Measurements from ENCODE around the gene GLRB. TPM values are rescaled to one million over a fixed set of nuclear protein-coding genes. Genes with fewer than 3 reads are reported as not detected.

Gene GLRB
- total and polyA plus RNA-seq, 2 donors (not counting 1 experiment from before 2014, with no cell fraction given) = not detected

DNA sequence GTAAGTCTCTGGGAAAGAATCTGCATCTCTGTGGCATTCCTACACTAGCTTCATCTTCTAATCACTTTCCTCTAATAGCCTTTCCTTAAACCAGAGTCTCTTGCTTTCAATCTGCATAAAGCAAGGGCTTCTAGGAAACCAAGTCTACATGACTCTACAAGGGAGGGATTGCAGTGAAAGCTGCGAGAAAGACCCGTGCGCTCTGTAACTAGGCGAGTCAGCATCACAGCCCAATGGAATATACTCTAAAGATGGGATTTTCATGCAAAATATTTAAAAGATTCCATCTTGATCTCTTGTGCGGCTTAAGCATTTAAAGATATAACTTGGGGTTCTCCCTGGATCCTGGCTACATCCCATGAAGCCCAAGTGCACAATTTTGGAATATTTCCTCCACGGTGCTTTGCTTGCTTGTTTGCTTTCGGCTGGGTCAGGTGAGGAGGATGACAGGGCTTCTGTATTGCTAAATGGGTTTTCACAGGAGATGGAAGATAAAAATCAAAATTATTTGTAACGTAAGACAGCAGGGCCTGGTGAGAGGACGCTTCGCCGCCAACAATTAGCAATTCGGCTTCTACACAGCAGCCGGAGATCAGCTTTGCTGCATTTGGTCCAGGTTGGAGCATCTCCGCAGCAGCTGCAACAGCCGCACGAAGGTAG is 143.9 kb downstream of the GLRB start:
- peaks cover 2% of the 10 kb centered on the region for H3K9me3 Mint-ChIP-seq (ENCODE audit: insufficient read depth)
- Histone ChIP-seq H3K79me2 (ENCODE audit: control insufficient read depth, insufficient read depth, low read length) (no peaks in the 10 kb centered on the region), H3K27me3 (replicated peaks in 1 of 4; ENCODE audit: control extremely low read depth in 1 of 4, control insufficient read depth in 3 of 4, insufficient read depth in 4 of 4, low read length in 3 of 4) (peaks cover 0 to 17% (median 3%) of the 10 kb centered on the region in 4 experiments), H3K4me2 (replicated peaks; ENCODE audit: low read depth, low read length, poor library complexity, severe bottlenecking) (no peak overlapping the region), H3K9me3 (ENCODE audit: control extremely low read depth in 1 of 3, control insufficient read depth in 2 of 3, insufficient read depth in 1 of 3, low read length in 2 of 3) (peaks cover 0 to 22% (median 0%) of the 10 kb centered on the region in 3 donors), H3K4me1 (ENCODE audit: control insufficient read depth in 2 of 2, insufficient read depth in 2 of 2, low read length in 2 of 2) (no peaks in the 10 kb centered on the region), H3K36me3 (replicated peaks in 1 of 2; ENCODE audit: control extremely low read depth in 1 of 2, control insufficient read depth in 1 of 2, extremely low read depth in 1 of 2, insufficient read depth in 2 of 2, low read length in 1 of 2) (no peaks in the 10 kb centered on the region), H3K9ac (ENCODE audit: low read length) (no peak overlapping the region), H3K27ac (ENCODE audit: low read length in 2 of 2) (no peak overlapping the region), H4K20me1 (ENCODE audit: control insufficient read depth, insufficient read depth, low read length, poor library complexity, severe bottlenecking) (no peaks in the 10 kb centered on the region), H2AFZ (ENCODE audit: insufficient read depth, low read depth, low read length, poor library complexity, severe bottlenecking) (no peak overlapping the region), H3K4me3 (ENCODE audit: control extremely low read depth in 1 of 5, extremely low read depth in 1 of 5, insufficient read depth in 1 of 5, low read depth in 2 of 5, low read length in 4 of 5) (no peak overlapping the region)
- WGBS (ENCODE audit: insufficient coverage) = 27% methylated on average over 12 of the region's 16 CpGs
- intact Hi-C loops (cut with micrococcal nuclease) = no loop called here
- no peak overlapping the region for H3K27ac Mint-ChIP-seq
- TF ChIP-seq, protein P1, sequence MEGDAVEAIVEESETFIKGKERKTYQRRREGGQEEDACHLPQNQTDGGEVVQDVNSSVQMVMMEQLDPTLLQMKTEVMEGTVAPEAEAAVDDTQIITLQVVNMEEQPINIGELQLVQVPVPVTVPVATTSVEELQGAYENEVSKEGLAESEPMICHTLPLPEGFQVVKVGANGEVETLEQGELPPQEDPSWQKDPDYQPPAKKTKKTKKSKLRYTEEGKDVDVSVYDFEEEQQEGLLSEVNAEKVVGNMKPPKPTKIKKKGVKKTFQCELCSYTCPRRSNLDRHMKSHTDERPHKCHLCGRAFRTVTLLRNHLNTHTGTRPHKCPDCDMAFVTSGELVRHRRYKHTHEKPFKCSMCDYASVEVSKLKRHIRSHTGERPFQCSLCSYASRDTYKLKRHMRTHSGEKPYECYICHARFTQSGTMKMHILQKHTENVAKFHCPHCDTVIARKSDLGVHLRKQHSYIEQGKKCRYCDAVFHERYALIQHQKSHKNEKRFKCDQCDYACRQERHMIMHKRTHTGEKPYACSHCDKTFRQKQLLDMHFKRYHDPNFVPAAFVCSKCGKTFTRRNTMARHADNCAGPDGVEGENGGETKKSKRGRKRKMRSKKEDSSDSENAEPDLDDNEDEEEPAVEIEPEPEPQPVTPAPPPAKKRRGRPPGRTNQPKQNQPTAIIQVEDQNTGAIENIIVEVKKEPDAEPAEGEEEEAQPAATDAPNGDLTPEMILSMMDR (IDR thresholded peaks at IDR 0.05) = no peak
- no peak for TF ChIP-seq EZH2 (IDR thresholded peaks at IDR 0.05; ENCODE audit: borderline replicate concordance, insufficient read depth, low read depth, low read length, poor library complexity, severe bottlenecking)
- ChIA-PET POLR2A (no interaction called here), CTCF (no interaction called here)
- H3K4me3 Mint-ChIP-seq = no peak overlapping the region
- ATAC-seq (ENCODE audit: low read depth) (no peak), DNase-seq (no peak)
- peaks cover 34% of the 10 kb centered on the region for H3K27me3 Mint-ChIP-seq
- no peaks in the 10 kb centered on the region for H3K4me1 Mint-ChIP-seq

DNA sequence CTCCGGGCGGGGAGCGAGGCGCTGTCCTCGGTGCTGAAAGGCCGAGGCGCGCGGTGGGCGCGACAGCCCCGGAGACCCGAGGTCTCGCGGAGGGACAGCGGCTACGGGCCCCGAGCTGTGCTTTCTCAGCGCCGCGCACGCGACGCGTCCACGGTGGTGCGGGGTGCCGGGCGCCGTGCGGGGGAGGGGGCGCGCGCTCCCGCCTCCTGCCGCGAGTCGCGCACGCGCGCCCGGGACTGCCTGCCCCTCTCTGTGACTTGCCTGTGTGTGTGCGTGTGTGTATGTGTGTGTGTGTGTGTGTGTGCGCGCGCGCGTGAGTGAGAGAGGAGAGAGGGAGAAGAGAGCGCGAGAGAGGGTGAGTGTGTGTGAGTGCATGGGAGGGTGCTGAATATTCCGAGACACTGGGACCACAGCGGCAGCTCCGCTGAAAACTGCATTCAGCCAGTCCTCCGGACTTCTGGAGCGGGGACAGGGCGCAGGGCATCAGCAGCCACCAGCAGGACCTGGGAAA is 144.5 kb downstream of the GLRB start, which contains the start of gene GRIA2:
Gene GRIA2, plus strand, starts transcription at position 358 of the 511 bp plus-strand sequence. CDS start 315 bp downstream, outside the sequence.
- Histone ChIP-seq H3K36me3 (replicated peaks in 1 of 2; ENCODE audit: control extremely low read depth in 1 of 2, control insufficient read depth in 1 of 2, extremely low read depth in 1 of 2, insufficient read depth in 2 of 2, low read length in 1 of 2) (no peaks in the 10 kb centered on the region), H3K4me2 (replicated peaks; ENCODE audit: low read depth, low read length, poor library complexity, severe bottlenecking) (no peak within 1 kb of the TSS), H3K79me2 (ENCODE audit: control insufficient read depth, insufficient read depth, low read length) (no peaks in the 10 kb centered on the region), H3K4me1 (ENCODE audit: control insufficient read depth in 2 of 2, insufficient read depth in 2 of 2, low read length in 2 of 2) (no peaks in the 10 kb centered on the region), H3K27ac (ENCODE audit: low read length in 2 of 2) (no peak within 1 kb of the TSS), H3K9ac (ENCODE audit: low read length) (no peak within 1 kb of the TSS), H3K27me3 (replicated peaks in 1 of 4; ENCODE audit: control extremely low read depth in 1 of 4, control insufficient read depth in 3 of 4, insufficient read depth in 4 of 4, low read length in 3 of 4) (peaks cover 0 to 17% (median 3%) of the 10 kb centered on the region in 4 experiments), H2AFZ (ENCODE audit: insufficient read depth, low read depth, low read length, poor library complexity, severe bottlenecking) (no peak within 1 kb of the TSS), H4K20me1 (ENCODE audit: control insufficient read depth, insufficient read depth, low read length, poor library complexity, severe bottlenecking) (no peaks in the 10 kb centered on the region), H3K4me3 (ENCODE audit: control extremely low read depth in 1 of 5, extremely low read depth in 1 of 5, insufficient read depth in 1 of 5, low read depth in 2 of 5, low read length in 4 of 5) (no peak within 1 kb of the TSS), H3K9me3 (ENCODE audit: control extremely low read depth in 1 of 3, control insufficient read depth in 2 of 3, insufficient read depth in 1 of 3, low read length in 2 of 3) (peaks cover 0 to 22% (median 0%) of the 10 kb centered on the region in 3 donors)
- ATAC-seq (ENCODE audit: low read depth) = no peak
- DNase-seq = peak; percentile 4
- Mint-ChIP-seq H3K27ac (no peak within 1 kb of the TSS), H3K4me1 (no peaks in the 10 kb centered on the region), H3K4me3 (no peak within 1 kb of the TSS), H3K27me3 (peaks cover 34% of the 10 kb centered on the region), H3K9me3 (ENCODE audit: insufficient read depth) (peaks cover 2% of the 10 kb centered on the region)
- POLR2A ChIA-PET = no interaction called here
- CTCF ChIA-PET = no interaction called here
- WGBS (ENCODE audit: insufficient coverage) = 14% methylated on average over 53 of the region's 57 CpGs
- intact Hi-C loops (cut with micrococcal nuclease) = no loop called here
- no peak for TF ChIP-seq EZH2 (IDR thresholded peaks at IDR 0.05; ENCODE audit: borderline replicate concordance, insufficient read depth, low read depth, low read length, poor library complexity, severe bottlenecking)
- TF ChIP-seq, protein P1 (IDR thresholded peaks at IDR 0.05) = no peak
